Stomach (tissue), 4 donors: Measurements from ENCODE around the gene SERBP1.

Experiments used
- CTCF ChIP-seq, 7 experiments: fragments of 450-650 bp in 4 of 7; fragments of 200-600 bp in 3 of 7; sonication (generic) in 3 of 7; IDR thresholded peaks; one replicate each; pipeline ENCODE4 v1.5.1; 2016 to 2019; ENCODE audit warnings: antibody characterized with exemption in 7 of 7, control low read depth in 2 of 7, mild to moderate bottlenecking in 1 of 7
- POLR2AphosphoS5 ChIP-seq, 3 donors: sonication (generic); formaldehyde crosslinking; IDR thresholded peaks; one replicate each; pipeline ENCODE4 v1.6.1; 2016; ENCODE audit warnings: antibody characterized with exemption in 3 of 3

- TF ChIP-seq POLR2AphosphoS5 (IDR thresholded peaks at IDR 0.05) = no peak
- TF ChIP-seq CTCF (IDR thresholded peaks at IDR 0.05) = no peak
These were observed 33.9 kb upstream of the SERBP1 start for GRCh38 chr1:67464058-67464457.
